ENCODE results near the gene MORF4L1.
"Not testable (repeated sequence)": the region's sequence is repeated elsewhere in the genome, so short reads cannot be mapped to it uniquely, and the experiment has no call there.

MORF4L1 gene

DNA sequence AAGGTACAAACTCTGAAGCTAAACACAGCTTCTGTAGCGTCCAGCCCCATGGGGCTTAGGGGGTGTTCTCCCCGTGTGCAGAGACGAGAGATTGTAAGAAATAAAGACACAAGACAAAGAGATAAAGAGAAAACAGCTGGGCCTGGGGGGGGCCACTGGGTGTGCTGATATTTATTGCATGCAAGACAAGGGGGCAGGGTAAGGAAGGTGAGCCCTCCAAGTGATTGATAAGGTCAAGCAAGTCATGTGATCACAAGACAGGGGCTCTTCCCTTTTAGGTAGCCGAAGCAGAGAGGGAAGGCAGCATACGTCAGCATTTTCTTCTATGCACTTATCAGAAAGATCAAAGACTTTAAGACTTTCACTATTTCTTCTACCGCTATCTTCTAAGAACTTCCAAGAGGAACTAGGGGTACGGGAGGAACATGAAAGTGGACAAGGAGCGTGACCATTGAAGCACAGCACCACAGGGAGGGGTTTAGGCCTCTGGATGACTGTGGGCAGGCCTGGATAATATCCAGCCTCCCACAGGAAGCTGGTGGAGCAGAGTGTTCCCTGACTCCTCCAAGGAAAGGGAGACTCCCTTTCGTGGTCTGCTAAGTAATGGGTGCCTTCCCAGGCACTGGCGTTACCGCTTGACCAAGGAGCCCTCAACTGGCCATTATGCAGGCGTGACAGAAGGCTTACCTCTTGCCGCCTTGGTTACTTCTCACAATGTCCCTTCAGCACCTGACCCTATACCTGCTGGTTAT, 29.8 kb downstream of the MORF4L1 start:
- not testable (repeated sequence) for DNase-seq (ENCODE audit: low read depth)

DNA sequence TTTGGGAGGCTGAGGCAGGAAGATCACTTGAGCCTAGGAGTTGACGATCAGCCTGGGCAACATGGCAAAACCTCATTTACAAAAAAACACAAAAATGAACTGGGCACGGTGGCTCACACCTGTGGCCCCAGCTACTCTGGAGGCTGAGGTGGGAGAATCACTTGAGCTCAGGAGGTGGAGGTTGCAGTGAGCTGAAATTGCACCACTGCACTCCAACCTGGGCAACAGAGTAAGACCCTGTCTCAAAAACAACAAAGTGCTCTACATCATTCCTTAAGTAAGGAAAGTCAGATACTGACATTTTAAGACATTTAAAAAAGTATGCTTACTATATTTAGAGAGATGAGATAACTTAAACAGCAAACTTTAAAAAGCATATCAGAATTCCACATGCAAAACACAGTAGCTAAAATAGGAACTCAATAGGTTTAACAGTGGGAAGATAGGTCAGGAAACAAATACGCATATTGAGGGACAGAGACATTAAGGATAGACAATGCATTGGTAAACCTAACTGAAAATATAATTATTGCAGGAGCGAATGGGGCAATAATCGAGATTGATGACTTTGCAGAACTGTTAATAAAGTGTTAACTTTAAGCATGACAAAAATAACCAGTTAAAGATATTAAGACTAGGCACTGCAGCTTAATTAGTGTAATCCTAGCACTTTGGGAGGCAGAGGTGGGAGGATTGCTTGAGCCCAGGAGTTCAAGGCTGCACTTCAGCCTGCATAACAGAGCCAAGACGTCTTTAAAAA, 32.1 kb downstream of the MORF4L1 start:
- DNase-seq (ENCODE audit: low read depth) = no peak

DNA sequence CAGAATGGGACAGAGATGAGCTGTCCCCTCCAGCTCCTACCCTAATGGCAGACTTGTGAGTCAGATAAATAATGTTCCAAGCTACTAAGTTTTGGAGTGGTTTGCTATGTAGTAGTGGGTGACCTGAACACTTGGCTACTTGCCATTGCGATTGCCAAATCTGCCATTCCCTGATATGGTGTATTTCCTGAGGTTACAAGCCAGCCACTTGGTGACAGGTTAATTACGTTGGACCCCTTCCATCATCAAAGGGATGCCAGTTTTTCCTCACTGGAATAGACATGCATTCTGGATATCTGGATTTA, 33.6 kb downstream of the MORF4L1 start:
- no peak for DNase-seq (ENCODE audit: low read depth)

DNA sequence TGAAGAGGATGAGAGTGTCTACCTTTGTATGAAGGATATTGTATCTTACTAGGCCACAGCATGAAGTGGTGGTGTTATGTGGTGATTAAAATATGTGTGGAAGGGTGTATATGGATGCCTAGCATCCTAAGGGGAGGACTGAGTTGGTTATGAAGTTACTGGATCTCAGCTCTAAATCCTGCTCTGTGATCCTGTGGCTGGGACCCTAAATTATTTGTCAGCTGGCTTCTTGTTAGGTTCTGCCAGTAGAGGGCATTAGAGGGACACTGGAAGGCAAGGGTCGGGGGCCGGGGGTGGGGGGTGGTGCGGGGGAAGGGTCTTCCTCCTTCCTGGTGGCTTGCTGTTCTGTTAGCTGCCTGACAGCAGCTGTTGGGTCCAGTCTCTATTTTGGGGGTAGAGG, 34.9 kb downstream of the MORF4L1 start:
- no peak for DNase-seq (ENCODE audit: low read depth)

DNA sequence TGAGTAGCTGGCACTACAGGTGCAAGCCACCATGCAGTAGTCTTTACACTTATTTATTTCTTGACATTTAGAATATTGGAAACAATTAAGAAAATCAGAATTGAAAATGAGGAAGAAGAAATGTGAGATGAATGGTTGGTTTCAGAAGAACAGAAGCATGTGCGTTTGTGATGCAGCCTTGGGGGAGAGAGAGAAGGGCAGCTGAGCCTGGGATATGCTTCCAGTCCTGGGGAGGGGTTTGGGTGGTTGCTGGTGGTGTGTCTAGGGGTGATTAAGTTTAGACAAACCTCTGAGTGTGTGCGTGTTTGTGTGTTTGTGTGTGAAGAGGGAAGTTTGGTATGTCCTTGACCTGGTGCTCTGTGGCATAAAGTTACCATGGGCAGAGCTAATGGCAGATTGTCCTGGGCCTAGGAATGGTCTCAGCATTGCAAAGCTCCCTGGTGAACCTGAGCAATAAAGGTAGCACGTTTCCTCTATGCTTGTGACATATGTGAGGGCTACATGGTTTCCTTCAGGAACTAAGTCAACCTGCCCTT, 36.5 kb downstream of the MORF4L1 start:
- no peak for DNase-seq (ENCODE audit: low read depth)

DNA sequence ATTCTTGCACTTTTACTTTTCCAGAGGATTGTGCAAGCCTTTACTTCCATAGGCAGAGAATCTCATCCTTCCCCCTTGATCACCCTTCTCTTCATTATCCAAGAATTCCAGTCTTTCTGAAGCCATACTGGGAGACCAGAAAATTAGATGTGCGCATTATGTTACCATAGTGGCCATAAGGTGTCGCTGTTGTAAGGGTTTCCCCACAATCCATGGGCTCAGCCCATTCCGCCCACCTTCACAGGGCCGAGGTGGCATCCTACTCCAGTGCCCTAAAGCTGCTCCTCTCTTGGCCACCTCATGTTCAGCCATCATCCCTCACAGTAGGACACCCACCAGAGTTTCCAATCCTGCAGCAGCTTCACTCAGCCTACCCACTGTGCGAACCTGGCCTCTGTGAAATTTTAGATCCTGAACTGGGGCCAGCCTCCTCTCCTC, 37.1 kb downstream of the MORF4L1 start:
- DNase-seq (ENCODE audit: low read depth) = no peak

DNA sequence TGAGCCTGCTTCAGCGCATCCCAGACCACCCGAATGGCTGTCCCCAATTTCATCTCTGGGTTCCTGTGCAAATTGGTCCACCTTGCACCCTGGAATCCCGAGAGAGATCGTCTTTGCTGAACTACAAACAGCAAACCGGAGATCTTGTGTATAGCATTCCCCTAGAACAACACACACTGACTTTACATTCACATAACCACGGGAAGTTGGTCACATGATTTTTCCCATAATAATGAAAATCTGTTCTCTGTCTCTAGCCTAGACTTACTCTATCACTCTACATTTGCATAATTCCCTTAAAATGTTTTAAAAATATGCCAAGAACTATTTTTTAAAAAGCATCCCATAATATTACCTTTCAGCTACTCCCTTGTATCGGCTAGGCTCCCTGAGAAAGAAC, 37.6 kb downstream of the MORF4L1 start:
- no peak for DNase-seq (ENCODE audit: low read depth)

DNA sequence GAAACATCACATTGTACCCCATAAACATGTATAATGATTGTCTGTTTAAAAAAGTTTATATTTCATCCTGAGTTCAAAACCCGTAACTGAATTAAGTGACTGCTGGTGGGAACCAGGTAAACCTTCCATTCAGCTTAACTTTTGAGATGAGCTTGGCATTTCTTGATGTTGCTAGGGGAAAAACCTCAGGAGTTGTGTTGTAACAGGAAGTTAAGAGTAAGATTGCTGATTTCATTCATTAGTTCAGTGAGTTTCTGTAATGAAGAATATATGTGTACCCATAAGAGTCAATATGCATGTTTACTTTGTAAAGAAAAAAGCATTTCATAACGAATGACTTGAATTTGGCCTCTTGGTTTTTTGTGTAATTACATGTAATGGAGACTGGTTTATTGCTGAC, 39.6 kb downstream of the MORF4L1 start:
- no peak for DNase-seq (ENCODE audit: low read depth)

DNA sequence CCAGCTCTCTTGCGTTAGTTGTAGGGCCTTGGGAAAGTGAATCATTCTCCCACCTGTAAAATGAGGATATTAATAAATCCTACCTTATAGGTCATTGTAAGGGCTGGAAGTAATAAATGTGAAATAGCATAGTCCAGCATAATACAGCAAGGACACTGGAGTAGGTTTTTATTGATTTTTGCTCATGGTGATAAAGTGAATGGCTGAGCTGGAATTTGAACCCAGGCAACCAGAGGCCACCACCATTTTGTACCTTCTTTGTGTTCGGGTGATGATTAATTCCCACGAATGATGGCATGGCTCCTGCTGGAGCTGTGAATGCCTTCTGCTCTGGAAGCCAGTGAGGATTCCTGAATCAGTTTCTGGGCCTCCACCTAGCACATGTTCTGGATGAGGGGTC, 40.3 kb downstream of the MORF4L1 start:
- no peak for DNase-seq (ENCODE audit: low read depth)

DNA sequence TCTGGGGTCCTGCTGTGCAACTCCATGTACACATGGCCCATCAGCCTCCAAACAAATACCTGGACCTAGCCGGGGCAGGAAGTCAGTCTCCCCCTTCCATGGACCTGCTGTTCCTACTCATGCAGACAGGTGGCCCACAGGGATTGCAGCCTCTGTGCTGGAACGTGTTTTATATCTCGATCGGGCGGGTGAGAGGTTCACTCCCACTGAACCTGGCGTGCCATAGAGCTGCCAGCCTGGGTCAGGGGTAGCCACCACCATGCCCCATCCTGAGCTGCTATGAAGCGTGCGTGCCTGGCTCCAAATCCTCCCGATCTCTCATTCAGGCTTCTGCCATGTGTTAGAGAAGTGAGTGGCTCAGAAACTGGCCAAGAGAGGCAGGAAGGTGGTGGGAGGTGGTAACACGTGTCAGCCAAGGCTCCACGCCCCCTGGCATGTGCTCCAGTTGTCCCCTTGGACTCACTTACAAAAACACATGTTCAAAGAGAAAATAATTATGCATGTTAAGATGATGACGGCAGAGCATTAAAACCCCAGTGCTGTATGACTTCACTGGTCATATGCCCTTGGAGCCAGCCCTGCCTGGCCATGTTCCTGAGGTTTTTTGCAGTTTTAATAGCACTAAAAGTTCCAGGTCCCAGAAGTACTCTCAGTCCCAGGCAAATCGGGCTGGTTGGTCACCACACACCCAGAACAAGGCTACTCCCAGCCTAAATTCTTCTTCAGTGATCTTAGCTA, 41.5 kb downstream of the MORF4L1 start:
- no peak for DNase-seq (ENCODE audit: low read depth)

DNA sequence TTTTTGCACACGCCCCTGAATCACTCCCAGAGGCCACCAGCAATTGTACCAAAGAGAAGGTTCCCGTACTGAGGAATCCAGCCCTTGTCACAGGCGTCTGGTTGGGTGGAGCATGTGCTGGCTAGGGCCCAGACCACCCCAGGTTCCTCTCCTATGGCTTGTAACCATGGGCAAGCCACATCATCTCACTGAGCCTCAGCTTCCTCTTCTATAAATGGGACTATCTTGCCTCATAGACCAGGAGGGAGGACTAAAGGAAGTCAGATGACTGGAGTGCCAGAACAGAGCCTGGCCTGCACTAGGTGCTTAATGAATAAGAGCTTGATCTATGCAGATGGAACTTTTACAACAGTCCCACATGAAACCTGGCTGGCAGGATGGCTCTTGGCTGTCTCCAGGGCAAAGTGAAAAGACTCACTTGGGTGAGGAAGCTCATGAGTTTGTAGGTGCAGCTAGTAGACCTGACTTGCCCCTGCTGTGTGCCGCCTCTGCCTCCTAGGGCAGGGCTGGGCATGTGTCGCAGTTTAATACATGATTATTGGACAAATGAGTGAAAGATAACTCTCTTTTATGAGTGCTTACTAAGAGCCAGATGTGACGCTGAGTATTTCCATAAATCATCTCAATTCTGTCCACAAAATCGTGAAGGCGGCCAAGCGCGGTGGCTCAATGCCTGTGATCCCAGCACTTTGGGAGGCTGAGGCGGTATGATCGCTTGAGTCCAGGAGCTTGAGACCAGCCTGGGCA, 42.8 kb downstream of the MORF4L1 start:
- DNase-seq (ENCODE audit: low read depth) = no peak

DNA sequence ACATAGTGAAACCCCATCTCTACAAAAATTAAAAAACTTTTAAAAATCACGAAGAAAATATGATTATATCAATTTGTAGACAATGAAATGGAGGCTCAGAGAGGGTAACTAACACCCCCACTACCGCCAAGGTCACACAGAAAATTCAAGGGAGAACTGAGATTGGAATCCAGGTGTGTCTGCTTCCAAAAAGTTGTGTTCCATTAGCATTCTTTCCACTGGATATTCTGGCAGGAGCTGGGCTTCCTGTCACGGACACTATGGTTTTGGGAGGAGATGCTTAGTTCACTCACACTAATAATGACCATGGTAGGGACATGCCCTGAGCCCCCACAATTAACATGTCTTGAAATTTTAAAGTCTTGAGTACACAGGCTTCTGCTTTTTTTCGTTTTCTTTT, 43.4 kb downstream of the MORF4L1 start:
- no peak for DNase-seq (ENCODE audit: low read depth)

DNA sequence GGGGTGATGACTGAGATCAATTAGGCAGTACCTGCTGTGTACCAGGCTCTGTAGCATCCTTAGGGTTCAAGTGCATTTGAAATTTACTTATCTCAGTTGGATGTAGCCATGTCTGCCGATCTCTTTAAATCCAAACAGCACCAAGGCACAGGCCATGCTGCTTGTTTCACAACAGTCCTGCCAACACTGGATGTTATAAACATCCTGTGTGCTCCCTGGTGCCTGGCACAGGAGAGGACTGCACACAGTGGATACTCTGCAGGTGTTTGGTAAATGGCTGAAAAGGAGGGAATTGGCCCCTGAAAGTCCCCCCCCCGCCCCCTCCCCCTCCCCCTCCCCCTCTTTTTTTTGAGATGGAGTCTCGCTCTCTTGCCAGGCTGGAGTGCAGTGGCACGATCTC, 45.2 kb downstream of the MORF4L1 start:
- no peak for DNase-seq (ENCODE audit: low read depth)

DNA sequence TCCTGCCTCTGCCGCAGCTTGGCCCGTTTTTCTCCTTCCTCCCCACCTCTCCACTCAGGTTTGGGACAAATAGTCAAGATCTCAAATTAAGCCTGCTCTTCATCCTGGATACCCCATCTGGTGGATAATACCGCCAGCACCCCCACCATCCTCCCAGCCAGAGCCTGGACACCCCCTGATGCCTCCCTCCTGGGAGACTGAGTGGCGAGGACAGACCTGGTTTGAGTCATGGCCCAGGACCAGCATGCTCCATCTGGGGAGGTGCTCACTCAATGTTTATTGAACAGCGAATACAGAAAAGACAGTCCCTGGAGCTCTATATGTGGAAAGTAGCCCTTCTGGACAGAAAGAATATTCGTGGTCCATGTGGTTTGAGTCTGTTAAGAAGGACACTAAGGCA, 48.8 kb downstream of the MORF4L1 start:
- no peak for DNase-seq (ENCODE audit: low read depth)

DNA sequence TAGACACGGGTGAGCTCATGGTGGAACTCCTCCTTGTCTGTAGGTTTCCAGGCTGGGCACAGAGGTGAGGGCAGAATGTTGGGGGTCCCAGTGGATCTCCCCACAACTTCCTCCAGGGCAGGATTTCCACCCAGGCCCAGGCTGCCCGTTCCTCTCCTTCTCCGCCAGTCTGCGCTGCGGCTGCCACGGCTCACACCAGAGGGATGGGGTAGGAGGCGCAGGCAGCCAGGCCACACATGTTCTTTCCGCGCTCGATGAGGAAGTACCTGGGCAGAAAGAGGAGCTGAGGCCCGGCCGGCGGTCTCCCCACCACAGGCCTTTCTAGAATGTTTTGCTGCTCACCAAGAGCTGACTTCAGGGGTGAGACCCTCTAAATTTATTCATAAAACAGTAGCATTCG, 49.2 kb downstream of the MORF4L1 start:
- no peak for DNase-seq (ENCODE audit: low read depth)

DNA sequence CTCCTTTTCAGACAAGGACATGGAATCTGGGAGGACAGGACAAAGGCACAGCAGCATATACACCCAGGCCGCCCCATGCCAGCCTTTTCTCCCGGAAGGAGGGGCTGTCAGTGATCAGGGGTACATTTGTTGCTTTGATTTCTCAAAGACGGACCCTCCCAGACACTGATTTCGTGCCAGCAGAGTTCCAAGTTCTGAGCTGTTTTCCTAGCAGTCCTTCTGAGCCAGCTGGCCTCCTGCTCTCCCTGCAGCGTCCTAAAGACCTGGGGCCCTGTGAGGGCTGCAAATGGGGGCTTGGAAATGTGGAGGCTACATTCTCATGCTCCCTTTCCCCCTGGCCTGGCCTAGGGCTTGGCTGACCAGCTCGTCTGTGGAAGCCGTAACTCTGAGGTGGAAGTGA, 49.8 kb downstream of the MORF4L1 start:
- no peak for DNase-seq (ENCODE audit: low read depth)

DNA sequence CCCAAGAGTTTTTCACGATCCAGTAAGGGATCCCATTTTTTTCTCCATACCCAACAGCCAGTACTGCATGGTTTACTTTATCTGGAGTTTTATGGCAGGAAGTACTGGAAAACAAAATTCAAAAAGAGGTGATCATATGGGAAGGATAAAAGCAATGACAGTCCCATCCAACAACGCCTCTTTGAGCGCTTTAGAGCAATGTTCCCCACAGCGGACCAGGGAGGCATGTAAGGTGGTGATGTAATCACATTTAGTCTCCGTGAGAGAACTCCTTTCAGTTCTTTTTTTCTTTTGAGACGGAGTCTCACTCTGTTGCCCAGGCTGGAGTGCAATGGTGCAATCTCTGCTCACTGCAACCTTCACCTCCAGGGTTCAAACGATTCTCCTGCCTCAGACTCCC, 50.3 kb downstream of the MORF4L1 start:
- no peak for DNase-seq (ENCODE audit: low read depth)

DNA sequence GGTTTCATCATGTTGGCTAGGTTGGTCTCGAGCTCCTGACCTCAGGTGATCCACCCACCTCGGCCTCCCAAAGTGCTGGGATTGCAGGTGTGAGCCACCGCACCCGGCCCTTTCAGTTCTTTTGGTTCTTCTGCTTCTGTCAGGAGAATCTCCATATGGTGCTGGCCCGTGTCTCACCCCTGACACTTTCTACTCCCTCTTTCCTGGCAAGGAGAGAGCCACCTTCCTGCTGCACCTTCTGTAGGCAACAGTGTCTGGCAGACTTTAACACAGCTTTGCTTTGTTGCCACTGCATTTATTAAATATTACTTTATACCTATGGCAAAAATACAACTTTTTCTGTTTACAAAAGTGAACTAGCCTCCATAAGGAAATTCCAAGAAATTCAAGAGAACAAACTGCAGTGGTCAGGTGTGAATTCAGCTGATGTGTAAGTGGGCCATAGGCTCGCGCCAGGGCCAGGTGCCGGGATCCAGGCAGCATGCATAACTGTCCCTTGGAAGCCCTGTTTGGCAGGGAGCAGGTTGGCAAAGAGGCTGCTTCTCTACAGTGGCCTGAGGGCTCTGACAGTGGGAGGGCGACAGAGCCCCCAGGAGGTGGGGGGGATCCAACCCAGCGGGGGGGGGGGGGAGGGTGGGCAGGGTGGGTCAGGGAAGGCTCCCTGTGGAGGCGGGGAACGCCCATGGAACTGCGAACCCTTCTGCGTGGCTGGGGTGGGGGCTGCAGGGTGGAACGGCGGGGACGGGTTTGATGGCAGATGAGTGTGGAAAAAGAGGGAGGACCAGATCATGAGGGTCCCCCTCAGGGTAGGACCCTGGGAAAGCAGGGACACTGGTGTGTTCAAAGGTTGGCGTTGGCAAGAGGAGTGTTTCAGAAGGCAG, 51.0 kb downstream of the MORF4L1 start:
- DNase-seq (ENCODE audit: low read depth) = no peak

DNA sequence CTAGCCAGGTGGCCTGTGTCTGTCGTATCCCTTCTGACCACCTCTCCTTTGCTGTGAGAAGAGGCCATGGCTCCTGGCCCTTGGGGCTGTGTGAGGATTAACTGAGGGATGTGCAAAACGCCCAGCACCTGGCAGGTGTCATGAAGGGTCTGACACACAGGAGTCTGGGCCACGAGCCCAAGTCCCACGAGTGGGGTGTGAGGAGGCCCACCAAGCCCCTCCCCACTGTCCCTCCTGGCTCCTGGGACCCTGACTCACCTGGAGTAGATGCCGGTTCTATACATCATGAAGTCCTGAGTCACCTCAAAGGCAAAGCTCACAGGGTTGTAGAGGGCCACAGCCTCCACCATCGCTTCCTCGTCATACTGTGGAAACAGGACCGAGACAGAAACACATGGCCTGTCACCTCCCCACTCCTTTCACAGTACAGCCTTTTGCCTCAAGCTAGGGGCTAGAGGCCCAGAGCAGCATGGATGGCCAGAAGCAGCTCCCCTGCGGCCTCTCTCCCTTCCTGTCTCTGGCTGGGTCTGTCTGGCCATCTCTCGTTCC, 52.5 kb downstream of the MORF4L1 start:
- no peak for DNase-seq (ENCODE audit: low read depth)

DNA sequence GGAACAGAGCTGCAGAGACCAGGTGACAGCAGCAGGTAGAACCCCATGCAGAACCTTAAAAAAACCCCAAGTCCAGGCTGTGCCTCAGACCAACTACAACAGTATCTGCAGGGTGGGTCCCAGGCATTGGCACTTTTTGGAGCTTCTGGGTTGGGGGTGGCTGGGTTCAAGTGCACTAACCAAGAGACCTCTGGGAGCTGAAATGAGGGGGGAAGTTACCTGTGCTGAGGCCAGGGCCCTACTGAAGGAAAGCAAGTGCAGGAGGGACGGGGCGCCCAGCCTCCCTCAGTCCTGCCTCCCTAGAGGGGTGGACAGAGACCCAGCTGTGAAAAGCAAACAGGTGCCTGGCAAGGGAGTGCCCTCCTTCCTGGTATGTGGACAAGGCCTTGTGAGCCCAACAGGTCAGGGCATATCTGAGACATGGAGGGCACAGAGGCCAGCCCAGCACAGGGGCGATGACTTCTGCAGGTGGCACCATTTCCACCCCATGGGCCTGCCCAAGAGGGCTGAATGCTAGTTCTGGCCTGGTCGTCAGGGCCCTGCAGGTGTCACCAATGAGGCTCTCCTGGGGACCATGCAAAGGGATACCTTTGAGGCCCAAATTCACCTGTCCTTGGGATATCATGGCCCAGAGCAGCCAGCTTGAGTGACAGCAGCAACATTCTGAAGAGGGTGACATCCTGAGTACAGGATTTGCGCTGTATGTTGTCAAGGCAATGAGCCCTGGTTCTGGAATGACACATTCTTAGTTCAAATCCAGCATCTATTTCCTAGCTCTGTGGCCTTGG, 53.5 kb downstream of the MORF4L1 start:
- DNase-seq (ENCODE audit: low read depth) = no peak

All from activated T-cell treated with anti-CD3 and anti-CD28 coated beads for 1 hour (primary cell).